HCT116 (cell line): ENCODE results near the gene WASF1.

Experiments used
- CTCF ChIP-seq, 3 experiments: fragments of 200-600 bp in 1 of 3; sonication (generic) in 1 of 3; IDR thresholded peaks in 2 of 3; conservative IDR thresholded peaks in 1 of 3; 2 replicates each; pipeline ENCODE4 v1.5.1; 2012 to 2017; ENCODE audit warnings: low read depth in 2 of 3, low read length in 2 of 3, antibody characterized with exemption in 1 of 3, borderline replicate concordance in 1 of 3, control low read depth in 1 of 3, mild to moderate bottlenecking in 1 of 3, mixed read lengths in 1 of 3, mixed run types in 1 of 3, moderate library complexity in 1 of 3; ENCODE audit not compliant: insufficient read depth in 1 of 3
- EZH2phosphoT487 ChIP-seq: fragments of 200-600 bp; IDR thresholded peaks from 2 replicates; pipeline ENCODE4 v1.6.1; 2018; ENCODE audit warnings: antibody characterized with exemption, borderline replicate concordance
- JUND ChIP-seq: IDR thresholded peaks from 2 replicates; pipeline ENCODE4 v1.6.1; 2012
- POLR2A ChIP-seq: IDR thresholded peaks from 2 replicates; pipeline ENCODE4 v1.7.0; 2011; ENCODE audit warnings: borderline replicate concordance; ENCODE audit not compliant: insufficient read depth, insufficient read length; ENCODE audit errors: extremely low read depth
- YY1 ChIP-seq: IDR thresholded peaks from 2 replicates; pipeline ENCODE4 v1.6.1; 2011; ENCODE audit warnings: low read length, low read depth, moderate library complexity, mild to moderate bottlenecking; ENCODE audit not compliant: insufficient replicate concordance; ENCODE audit errors: extremely low read depth
- ZNF274 ChIP-seq: fragments of 200-500 bp; sonication (Bioruptor generic); IDR thresholded peaks from 2 replicates; pipeline ENCODE4 v1.6.1; 2014; ENCODE audit warnings: mild to moderate bottlenecking, low read depth, low read length, inconsistent platforms

GRCh38 chr6:110101885-110102284 lies 77.6 kb downstream of the WASF1 start:
- TF ChIP-seq POLR2A (no peak), ZNF274 (no peak), EZH2phosphoT487 (no peak), YY1 (no peak), CTCF (IDR thresholded peaks at IDR 0.05 in 2 of 3, conservative IDR thresholded peaks at IDR 0.05 in 1 of 3; ENCODE audit: borderline replicate concordance in 1 of 3, insufficient read depth in 1 of 3, low read depth in 2 of 3, low read length in 2 of 3) (no peak), JUND (no peak)
